ENCODE results near the gene SLC35C1. TPM values are rescaled to one million over a fixed set of nuclear protein-coding genes. Genes with fewer than 3 reads are reported as not detected.

SLC35C1 gene
- total and polyA plus RNA-seq, 2 of the 8 experiments (the other 6 are each of a cell fraction or from before 2014, with no cell fraction given), result 4.6 to 10.6 TPM

DNA sequence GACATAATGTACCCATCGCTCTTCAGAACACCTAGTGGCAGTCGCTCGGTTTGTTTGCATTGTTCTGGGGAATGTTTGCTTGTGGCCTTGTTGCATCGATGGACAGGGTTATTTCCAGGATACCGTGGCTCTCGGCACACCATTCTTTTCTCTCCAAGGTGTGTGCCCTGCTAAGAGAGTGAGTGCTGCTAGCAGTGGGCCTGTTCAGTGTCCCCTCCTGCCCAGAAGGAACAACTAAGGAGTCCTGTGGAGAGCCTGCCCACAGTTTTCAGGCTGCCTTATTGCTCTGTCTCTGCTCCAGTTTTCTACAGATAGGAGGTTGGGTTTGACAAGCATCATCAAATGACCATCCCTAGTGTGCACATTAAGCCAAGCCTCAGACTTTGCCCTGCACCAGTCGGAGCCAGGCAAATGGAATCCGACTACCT lies 43.7 kb downstream of the SLC35C1 start (continued):
- TF ChIP-seq KDM4A (IDR thresholded peaks at IDR 0.05; ENCODE audit: low read depth, low read length, severe bottlenecking) (no peak), RXRA (IDR thresholded peaks at IDR 0.05; ENCODE audit: insufficient read depth, low read depth, low read length) (no peak), KDM5A (IDR thresholded peaks at IDR 0.05; ENCODE audit: low read length) (no peak)

Data from H1 (cell line).